ENCODE data around the gene RBP5.

GRCh38 chr12:7078163-7078562, 50.5 kb downstream of the RBP5 start:
- TF ChIP-seq CTCF (IDR thresholded peaks at IDR 0.05) (no peak), POLR2AphosphoS5 (IDR thresholded peaks at IDR 0.05) (no peak), POLR2A (IDR thresholded peaks at IDR 0.05) (no peak), EP300 (IDR thresholded peaks at IDR 0.05) (no peak)

Measured in stomach (tissue), 4 donors.